HT-29 (cell line): ENCODE results near the gene LANCL3. TPM values are rescaled to one million over a fixed set of nuclear protein-coding genes. Genes with fewer than 3 reads are reported as not detected.
"Not testable (repeated sequence)": the region's sequence is repeated elsewhere in the genome, so short reads cannot be mapped to it uniquely, and the experiment has no call there.

Source experiments
- DNase-seq: peaks from one replicate; pipeline ENCODE4 v3.0.0-alpha.2; 2015; ENCODE audit warnings: low spot score
- total RNA-seq: library from RNA; depleted of rRNA; stranded (reverse); fragments of >200 nt; shearing (Covaris generic); gene quantifications from 2 replicates; pipeline ENCODE4 v1.2.3, GENCODE V29; 2014

The LANCL3 gene
- total RNA-seq, 1 experiment from 2014 or later = 0.76 TPM

GRCh38 chrX:37613933-37614332, 42.5 kb downstream of the LANCL3 start:
- DNase-seq = no peak

GRCh38 chrX:37627602-37628001, 56.1 kb downstream of the LANCL3 start:
- DNase-seq = peak; percentile 34

GRCh38 chrX:37638047-37638446, 66.6 kb downstream of the LANCL3 start:
- no peak for DNase-seq

GRCh38 chrX:37640142-37640541, 68.7 kb downstream of the LANCL3 start:
- no peak for DNase-seq

GRCh38 chrX:37641859-37642258, 70.4 kb downstream of the LANCL3 start:
- no peak for DNase-seq

- DNase-seq = no peak
Observed at GRCh38 chrX:37644381-37645305, 73.2 kb downstream of the LANCL3 start.

DNA sequence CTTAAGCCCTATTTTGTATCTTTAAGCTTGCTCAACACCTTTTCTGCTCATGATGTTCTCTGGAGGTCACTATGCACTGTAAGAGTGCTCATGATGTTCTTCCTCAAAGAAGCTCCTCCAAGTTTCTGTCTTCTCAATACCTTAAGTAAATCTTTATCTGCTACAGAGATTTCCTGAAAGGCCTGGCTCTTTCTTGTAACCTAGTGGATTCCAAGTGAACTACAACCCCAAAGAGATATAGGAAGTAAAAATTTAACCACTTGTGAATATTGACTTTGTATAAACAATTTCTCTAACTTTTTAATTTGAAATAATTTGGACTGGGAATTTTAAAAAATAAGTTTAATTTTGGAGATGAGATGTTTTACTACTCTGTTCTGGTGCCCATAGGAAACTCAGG, 74.8 kb downstream of the LANCL3 start:
- DNase-seq = peak; percentile 5

- not testable (repeated sequence) for DNase-seq
Observed at GRCh38 chrX:37650879-37651278, 79.4 kb downstream of the LANCL3 start.

- no peak for DNase-seq
Observed at GRCh38 chrX:37651921-37652452, 80.5 kb downstream of the LANCL3 start.

DNA sequence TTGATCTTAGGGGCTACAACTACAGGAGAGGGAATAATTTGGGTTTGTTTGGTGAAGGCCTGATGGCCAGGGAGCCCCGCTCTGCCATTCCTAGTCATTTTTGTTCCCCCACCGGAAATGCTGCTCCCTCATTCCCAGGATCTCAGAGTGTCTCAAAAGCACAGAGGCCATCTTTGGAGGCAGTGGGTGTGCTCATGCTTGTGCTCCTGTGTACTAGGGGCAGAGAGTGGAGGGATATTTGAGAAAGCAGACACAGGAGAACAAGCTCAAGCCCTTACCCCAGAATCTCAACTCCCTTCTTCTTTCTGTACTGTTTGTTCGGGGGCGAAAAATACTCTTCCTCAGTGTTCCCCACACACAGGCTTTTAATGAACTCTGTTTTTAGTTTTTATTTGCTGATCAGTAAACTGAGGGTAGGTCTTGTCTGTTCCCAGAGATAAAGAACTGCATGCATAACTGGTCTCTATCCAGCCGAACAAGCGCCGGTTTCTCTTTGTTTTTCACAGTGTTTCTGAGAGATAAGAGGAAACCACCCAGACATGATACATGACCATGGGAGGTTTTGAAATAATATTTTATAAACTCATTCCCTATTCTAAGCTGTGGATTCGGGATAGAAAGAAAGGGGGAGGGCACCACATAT, 81.2 kb downstream of the LANCL3 start:
- DNase-seq = no peak

GRCh38 chrX:37653397-37654085, 82.1 kb downstream of the LANCL3 start:
- DNase-seq = no peak

DNA sequence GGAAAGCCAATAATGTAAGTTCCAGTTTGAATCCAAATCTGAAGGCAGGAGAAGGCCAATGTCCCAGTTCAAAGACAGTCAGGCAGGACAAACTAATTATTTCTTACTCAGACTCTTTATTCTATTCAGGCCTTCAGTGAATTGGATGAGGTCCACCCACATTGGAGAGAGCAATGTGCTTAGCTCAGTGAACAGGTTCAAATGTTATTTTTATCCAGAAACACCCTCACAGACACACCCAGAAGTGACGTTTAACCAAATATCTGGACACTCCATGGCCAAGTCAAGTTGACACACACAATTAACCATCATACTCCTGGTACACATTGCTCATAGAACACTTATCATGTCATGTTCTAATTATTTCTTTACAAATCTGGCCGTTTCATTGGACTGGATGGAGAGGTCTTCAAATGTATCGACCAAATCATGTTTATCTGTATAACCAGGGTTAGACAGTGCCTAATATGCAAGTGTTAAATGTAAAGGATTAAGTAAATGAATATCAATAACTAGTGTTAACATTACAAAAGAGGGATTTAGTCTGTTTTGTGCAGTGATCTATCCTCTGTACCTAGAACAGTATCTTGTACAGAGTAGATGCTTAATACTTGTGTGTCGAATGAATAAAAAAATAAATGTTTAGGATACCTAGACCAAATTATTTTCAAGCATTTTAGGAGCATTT, 87.0 kb downstream of the LANCL3 start:
- DNase-seq = no peak

DNA sequence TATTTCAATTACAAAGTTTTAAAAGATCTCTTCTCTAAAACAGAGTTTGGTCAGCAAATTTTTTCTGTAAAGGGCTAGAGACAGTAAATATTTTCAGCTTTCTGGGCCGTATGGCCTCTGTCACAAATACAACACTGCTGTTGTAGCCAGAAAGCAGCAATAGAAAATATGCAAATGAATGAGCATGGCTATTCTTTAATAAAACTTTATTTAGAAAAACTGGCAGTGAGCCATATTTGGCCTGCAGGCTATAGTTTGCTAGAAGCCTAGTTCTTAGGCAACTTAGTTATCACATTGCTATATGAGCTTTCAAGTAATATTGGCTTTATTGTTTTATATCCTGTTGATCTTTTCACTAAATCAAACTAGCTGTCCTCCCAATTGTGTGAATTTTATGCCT, 87.6 kb downstream of the LANCL3 start:
- no peak for DNase-seq

- DNase-seq = no peak
Observed at GRCh38 chrX:37662181-37662580, 90.7 kb downstream of the LANCL3 start.

DNA sequence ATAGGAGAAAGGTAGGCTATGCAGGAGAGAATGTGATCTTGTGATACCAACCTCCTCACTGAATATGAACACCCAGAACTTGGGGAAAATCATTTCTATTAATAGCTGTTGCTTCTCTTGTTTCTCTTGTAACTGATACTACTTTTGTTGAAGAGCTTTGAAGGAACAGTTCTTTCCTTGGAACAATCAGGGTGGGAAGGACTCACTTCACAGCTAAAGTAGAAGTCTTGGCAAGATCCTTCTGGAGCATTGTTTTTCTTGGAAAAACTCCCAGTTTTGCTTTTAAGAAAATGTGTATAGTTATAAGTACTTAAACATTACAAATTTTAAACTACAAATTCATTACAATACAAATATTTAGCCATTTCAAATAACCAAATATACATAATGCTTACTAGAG, 95.1 kb downstream of the LANCL3 start:
- no peak for DNase-seq

DNA sequence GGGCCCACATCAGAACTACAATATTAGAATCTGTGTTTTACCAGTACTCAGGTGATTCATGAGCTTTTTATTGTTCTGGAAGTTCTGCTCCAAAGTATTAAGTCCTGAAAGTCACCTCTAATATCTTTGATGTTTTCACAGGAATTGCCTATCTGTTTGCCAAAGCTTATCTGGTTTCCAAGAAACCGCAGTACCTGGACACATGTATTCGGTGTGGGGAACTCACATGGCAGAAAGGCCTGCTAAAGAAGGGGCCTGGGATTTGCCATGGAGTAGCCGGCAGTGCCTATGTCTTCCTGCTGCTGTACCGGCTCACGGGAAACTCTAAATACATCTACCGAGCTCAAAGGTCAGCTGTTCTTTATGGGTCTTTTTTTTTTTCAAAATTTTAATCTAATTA, 95.7 kb downstream of the LANCL3 start:
- DNase-seq = no peak

- DNase-seq = no peak
Observed at GRCh38 chrX:37672563-37672962, 101.1 kb downstream of the LANCL3 start.

GRCh38 chrX:37676811-37677210, 105.3 kb downstream of the LANCL3 start:
- no peak for DNase-seq

DNA sequence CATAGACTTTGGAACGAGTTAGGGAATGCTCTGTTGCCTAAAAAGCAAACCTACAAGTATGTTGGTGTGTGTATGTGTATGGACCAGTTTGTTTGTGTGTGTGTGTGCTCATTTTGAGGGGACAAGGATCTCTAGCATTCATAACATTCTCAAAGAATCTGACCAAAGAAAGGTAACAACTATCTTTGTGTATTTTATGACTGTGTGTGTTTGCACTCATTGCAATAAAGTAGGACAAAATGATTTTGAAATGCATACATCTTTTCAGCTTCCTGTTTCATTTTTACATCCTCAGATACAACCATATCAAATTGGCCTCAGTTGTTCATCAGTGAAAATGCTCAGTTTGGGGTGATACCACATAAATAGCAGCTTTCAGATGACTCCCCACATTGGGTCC, 105.8 kb downstream of the LANCL3 start:
- no peak for DNase-seq

DNA sequence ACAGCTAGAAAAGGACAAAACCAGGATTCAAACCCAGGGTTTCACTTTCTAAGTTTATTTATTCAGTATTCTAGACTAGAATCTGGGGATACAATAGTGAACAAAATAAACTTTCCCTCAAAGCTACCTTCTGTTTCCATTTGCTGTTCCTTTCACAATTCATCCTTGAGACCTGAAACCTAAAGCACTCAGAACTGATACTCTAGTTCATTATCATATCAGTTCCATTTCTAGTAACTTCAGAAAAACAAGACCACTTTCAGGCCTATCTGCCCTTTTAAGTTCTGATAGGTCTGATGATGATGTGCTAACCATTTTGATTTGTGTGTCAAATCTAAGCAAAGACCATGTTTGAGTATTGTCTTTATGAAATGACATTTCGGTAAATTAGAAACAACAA, 106.3 kb downstream of the LANCL3 start:
- DNase-seq = no peak

GRCh38 chrX:37678574-37678973, 107.1 kb downstream of the LANCL3 start:
- DNase-seq = no peak

GRCh38 chrX:37679230-37679629, 107.8 kb downstream of the LANCL3 start:
- no peak for DNase-seq
